ENCODE results near the gene SEC16A.
A peak's percentile ranks its signal among the peaks of the same experiment; 100 is the strongest.

SEC16A gene

DNA sequence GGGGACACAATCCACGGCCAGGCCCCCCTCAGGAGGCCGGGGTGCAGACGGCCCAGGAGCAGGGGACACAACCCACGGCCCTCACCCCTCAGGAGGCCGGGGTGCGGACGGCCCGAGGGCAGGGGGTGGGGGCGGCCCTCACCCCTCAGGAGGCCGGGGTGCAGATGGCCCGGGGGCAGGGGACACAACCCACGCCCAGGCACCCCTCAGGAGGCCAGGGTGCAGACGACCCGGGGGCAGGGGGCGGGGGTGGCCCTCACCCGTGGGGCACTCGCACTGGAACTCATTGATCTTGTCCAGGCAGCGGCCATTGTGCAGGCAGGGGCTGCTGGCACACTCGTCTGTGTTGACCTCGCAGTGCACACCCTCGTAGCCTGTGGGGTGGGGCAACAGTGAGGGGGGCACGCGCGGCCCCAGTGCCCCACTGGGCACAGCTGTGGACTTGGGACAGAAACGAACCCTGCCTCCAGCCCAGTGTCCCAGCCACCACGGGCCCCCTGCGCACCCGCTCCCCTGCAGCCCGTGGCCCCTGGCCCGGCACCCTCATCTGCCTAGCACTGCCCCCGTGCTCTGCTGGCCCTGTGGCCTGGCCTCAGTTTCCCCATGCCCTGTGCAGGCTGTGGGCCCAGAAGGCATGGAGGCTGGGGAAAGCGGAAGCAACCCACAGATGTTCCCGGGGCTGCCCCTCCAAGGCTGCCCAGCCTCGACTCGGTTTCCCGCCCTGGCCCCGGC is 34.3 kb upstream of the SEC16A start:
- WGBS, 2 donors (ENCODE audit: extremely low coverage in 2 of 2, insufficient read length in 2 of 2, insufficient replicate concordance in 1 of 2): no CpG with 5 or more reads among the region's 37 CpGs
- H3K23ac ChIP-seq (ENCODE audit: low read depth, low read length, poor library complexity): peak overlapping the region; percentile 80
- peaks cover 0 to 2% of the 10 kb centered on the region in 2 donors for H3K9me3 ChIP-seq (replicated peaks in 1 of 2; ENCODE audit: control insufficient read depth in 2 of 2, insufficient read depth in 1 of 2, low read depth in 1 of 2, low read length in 2 of 2)
- no peak overlapping the region for H2BK120ac ChIP-seq (ENCODE audit: low read depth, low read length)
- peak overlapping the region in 1 of 2 donors; percentile 2 for H3K4me3 ChIP-seq (ENCODE audit: low read length in 2 of 2)
- peak overlapping the region; percentile 28 for H2AK5ac ChIP-seq (ENCODE audit: low read depth, low read length)
- H4K91ac ChIP-seq (ENCODE audit: low read depth, low read length, poor library complexity): no peak overlapping the region
- peak overlapping the region; percentile 98 for H4K8ac ChIP-seq (ENCODE audit: low read depth, low read length)
- H3K36me3 ChIP-seq (replicated peaks in 1 of 2; ENCODE audit: control insufficient read depth in 2 of 2, insufficient read depth in 2 of 2, low read length in 2 of 2): peaks cover 73 to 91% of the 10 kb centered on the region in 2 donors
- DNase-seq (ENCODE audit: low spot score): no peak
- H2AFZ ChIP-seq (ENCODE audit: low read length): no peak overlapping the region
- H3K27ac ChIP-seq (replicated peaks; ENCODE audit: low read length): no peak overlapping the region
- H2BK5ac ChIP-seq (ENCODE audit: low read length): no peak overlapping the region
- H3K9ac ChIP-seq (ENCODE audit: low read depth, low read length, poor library complexity): peak overlapping the region; percentile 60
- peak overlapping the region; percentile 66 for H3K4ac ChIP-seq (ENCODE audit: low read length)
- peaks cover 0 to 7% of the 10 kb centered on the region in 2 donors for H3K4me1 ChIP-seq (ENCODE audit: control insufficient read depth in 2 of 2, insufficient read depth in 1 of 2, low read depth in 1 of 2, low read length in 2 of 2)
- no peak overlapping the region for H2BK15ac ChIP-seq (ENCODE audit: low read length)
- peak overlapping the region; percentile 71 for H3K18ac ChIP-seq (ENCODE audit: low read length)
- peak overlapping the region; percentile 56 for H3K14ac ChIP-seq (ENCODE audit: low read length)
- H3K79me1 ChIP-seq (ENCODE audit: low read depth, low read length): peaks cover 34% of the 10 kb centered on the region
- peak overlapping the region; percentile 84 for H2BK12ac ChIP-seq (ENCODE audit: low read length)
- no peak overlapping the region for H3K4me2 ChIP-seq (ENCODE audit: insufficient read depth, low read length, poor library complexity, severe bottlenecking)
- H3K27me3 ChIP-seq (ENCODE audit: control insufficient read depth in 3 of 3, insufficient read depth in 3 of 3, low read depth in 1 of 3, low read length in 3 of 3): no peaks in the 10 kb centered on the region

DNA sequence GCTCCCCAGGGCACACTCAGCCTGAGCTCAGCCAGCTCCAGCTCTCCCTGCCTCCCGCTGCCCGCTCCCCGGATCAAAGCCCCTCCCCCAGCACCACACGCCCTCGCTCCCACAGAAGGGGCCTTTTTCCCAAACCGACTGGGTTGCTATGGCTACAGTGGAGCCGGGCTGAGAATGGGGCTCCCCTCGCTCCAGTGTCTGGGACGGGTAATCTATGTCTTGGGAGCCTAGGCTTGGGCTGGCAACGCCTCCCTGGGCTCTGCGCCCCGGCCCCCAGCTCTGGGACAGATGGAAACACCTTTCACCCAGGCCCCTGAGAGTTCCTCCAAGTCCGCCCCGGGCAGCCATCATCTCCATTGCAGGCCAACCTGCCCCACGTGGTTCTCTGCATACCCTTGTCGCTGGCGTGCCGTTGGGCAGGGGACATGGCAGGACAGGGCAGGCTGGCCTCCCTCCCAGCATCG is 33.4 kb upstream of the SEC16A start:
- no CpG with 5 or more reads among the region's 19 CpGs for WGBS, 2 donors (ENCODE audit: extremely low coverage in 2 of 2, insufficient read length in 2 of 2, insufficient replicate concordance in 1 of 2)
- H2AFZ ChIP-seq (ENCODE audit: low read length): no peak overlapping the region
- peaks cover 77 to 94% of the 10 kb centered on the region in 2 donors for H3K36me3 ChIP-seq (replicated peaks in 1 of 2; ENCODE audit: control insufficient read depth in 2 of 2, insufficient read depth in 2 of 2, low read length in 2 of 2)
- no peak overlapping the region for H3K4me2 ChIP-seq (ENCODE audit: insufficient read depth, low read length, poor library complexity, severe bottlenecking)
- H4K91ac ChIP-seq (ENCODE audit: low read depth, low read length, poor library complexity): no peak overlapping the region
- H2BK5ac ChIP-seq (ENCODE audit: low read length): no peak overlapping the region
- no peak overlapping the region for H2BK120ac ChIP-seq (ENCODE audit: low read depth, low read length)
- peak overlapping the region; percentile 41 for H2BK12ac ChIP-seq (ENCODE audit: low read length)
- H2BK15ac ChIP-seq (ENCODE audit: low read length): no peak overlapping the region
- peak overlapping the region; percentile 6 for H2AK5ac ChIP-seq (ENCODE audit: low read depth, low read length)
- H3K9me3 ChIP-seq (replicated peaks in 1 of 2; ENCODE audit: control insufficient read depth in 2 of 2, insufficient read depth in 1 of 2, low read depth in 1 of 2, low read length in 2 of 2): peaks cover 0 to 2% of the 10 kb centered on the region in 2 donors
- peak overlapping the region; percentile 77 for H3K9ac ChIP-seq (ENCODE audit: low read depth, low read length, poor library complexity)
- peaks cover 36% of the 10 kb centered on the region for H3K79me1 ChIP-seq (ENCODE audit: low read depth, low read length)
- H3K27me3 ChIP-seq (ENCODE audit: control insufficient read depth in 3 of 3, insufficient read depth in 3 of 3, low read depth in 1 of 3, low read length in 3 of 3): no peaks in the 10 kb centered on the region
- peak overlapping the region; percentile 1 for H3K23ac ChIP-seq (ENCODE audit: low read depth, low read length, poor library complexity)
- no peak overlapping the region for H3K14ac ChIP-seq (ENCODE audit: low read length)
- H3K4ac ChIP-seq (ENCODE audit: low read length): no peak overlapping the region
- no peak overlapping the region for H4K8ac ChIP-seq (ENCODE audit: low read depth, low read length)
- no peak for DNase-seq (ENCODE audit: low spot score)
- no peak overlapping the region for H3K4me3 ChIP-seq (ENCODE audit: low read length in 2 of 2)
- H3K18ac ChIP-seq (ENCODE audit: low read length): no peak overlapping the region
- H3K4me1 ChIP-seq (ENCODE audit: control insufficient read depth in 2 of 2, insufficient read depth in 1 of 2, low read depth in 1 of 2, low read length in 2 of 2): peaks cover 0 to 14% of the 10 kb centered on the region in 2 donors
- no peak overlapping the region for H3K27ac ChIP-seq (replicated peaks; ENCODE audit: low read length)

DNA sequence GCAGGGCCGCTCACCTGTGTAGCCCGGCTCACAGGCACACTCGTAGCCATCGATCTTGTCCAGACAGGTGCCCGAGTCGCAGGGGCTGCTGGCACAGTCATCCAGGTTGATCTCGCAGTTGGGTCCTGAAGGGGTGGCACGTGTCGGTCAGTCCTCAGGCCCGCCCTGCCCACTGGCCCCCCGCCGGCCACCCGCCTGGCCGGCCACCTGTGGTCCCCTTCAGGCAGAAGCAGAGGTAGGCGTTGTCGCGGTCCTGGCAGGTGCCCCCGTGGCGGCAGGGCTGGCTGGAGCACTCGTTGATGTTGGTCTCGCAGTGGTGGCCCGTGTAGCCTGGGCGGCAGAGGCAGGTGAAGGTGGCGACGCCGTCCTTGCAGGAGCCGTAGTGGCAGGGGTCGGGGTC is 32.4 kb upstream of the SEC16A start:
- Histone ChIP-seq H3K4ac (ENCODE audit: low read length) (no peak overlapping the region), H3K9me3 (replicated peaks in 1 of 2; ENCODE audit: control insufficient read depth in 2 of 2, insufficient read depth in 1 of 2, low read depth in 1 of 2, low read length in 2 of 2) (peaks cover 0 to 2% of the 10 kb centered on the region in 2 donors), H2AK5ac (ENCODE audit: low read depth, low read length) (no peak overlapping the region), H2BK15ac (ENCODE audit: low read length) (no peak overlapping the region), H2BK120ac (ENCODE audit: low read depth, low read length) (no peak overlapping the region), H2BK5ac (ENCODE audit: low read length) (no peak overlapping the region), H3K27ac (replicated peaks; ENCODE audit: low read length) (no peak overlapping the region), H2BK12ac (ENCODE audit: low read length) (no peak overlapping the region), H3K4me2 (ENCODE audit: insufficient read depth, low read length, poor library complexity, severe bottlenecking) (no peak overlapping the region), H3K4me3 (ENCODE audit: low read length in 2 of 2) (no peak overlapping the region), H3K36me3 (replicated peaks in 1 of 2; ENCODE audit: control insufficient read depth in 2 of 2, insufficient read depth in 2 of 2, low read length in 2 of 2) (peaks cover 86 to 97% of the 10 kb centered on the region in 2 donors), H2AFZ (ENCODE audit: low read length) (no peak overlapping the region), H4K8ac (ENCODE audit: low read depth, low read length) (peak overlapping the region; percentile 3), H4K91ac (ENCODE audit: low read depth, low read length, poor library complexity) (no peak overlapping the region), H3K27me3 (ENCODE audit: control insufficient read depth in 3 of 3, insufficient read depth in 3 of 3, low read depth in 1 of 3, low read length in 3 of 3) (no peaks in the 10 kb centered on the region), H3K23ac (ENCODE audit: low read depth, low read length, poor library complexity) (no peak overlapping the region), H3K14ac (ENCODE audit: low read length) (peak overlapping the region; percentile 56), H3K9ac (ENCODE audit: low read depth, low read length, poor library complexity) (no peak overlapping the region), H3K18ac (ENCODE audit: low read length) (peak overlapping the region; percentile 71), H3K79me1 (ENCODE audit: low read depth, low read length) (peaks cover 34% of the 10 kb centered on the region), H3K4me1 (ENCODE audit: control insufficient read depth in 2 of 2, insufficient read depth in 1 of 2, low read depth in 1 of 2, low read length in 2 of 2) (peaks cover 0 to 14% of the 10 kb centered on the region in 2 donors)
- DNase-seq (ENCODE audit: low spot score): no peak
- WGBS, 2 donors (ENCODE audit: extremely low coverage in 2 of 2, insufficient read length in 2 of 2, insufficient replicate concordance in 1 of 2): no CpG with 5 or more reads among the region's 28 CpGs

DNA sequence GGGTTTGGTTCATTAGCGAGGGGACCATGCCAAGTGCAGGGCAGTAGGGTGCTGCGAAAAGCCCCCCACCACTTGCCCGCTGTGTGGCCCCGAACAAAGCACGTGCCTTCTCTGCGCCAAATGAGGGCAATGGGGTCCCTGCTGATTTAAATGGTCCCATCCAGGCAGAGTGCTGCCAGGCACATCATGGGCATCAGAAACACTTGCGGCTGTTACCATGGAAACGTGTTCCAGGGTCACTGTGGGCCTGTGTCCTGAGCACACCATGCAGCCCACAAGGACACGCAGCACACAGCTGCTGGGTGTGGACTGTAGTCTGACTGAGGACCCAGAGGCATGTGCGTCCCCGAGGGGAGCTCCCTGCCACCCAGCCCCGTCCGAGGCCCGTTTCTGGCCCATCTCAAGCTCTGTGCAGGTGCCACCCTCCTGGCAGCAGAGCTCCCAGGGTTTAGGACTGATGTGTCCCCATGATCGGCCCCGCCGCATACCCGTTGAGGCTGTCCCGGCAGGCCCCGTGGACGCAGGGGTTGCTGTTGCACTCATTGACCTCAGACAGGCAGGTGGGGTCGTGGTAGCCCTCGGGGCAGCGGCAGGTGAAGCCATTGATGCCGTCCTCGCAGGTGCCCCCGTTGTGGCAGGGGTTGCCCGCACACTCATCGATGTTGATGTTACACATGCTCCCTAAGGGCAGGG is 31.3 kb upstream of the SEC16A start:
- Histone ChIP-seq H3K4me2 (ENCODE audit: insufficient read depth, low read length, poor library complexity, severe bottlenecking) (no peak overlapping the region), H2AFZ (ENCODE audit: low read length) (no peak overlapping the region), H3K36me3 (replicated peaks in 1 of 2; ENCODE audit: control insufficient read depth in 2 of 2, insufficient read depth in 2 of 2, low read length in 2 of 2) (peaks cover 88 to 97% of the 10 kb centered on the region in 2 donors), H4K91ac (ENCODE audit: low read depth, low read length, poor library complexity) (no peak overlapping the region), H3K79me1 (ENCODE audit: low read depth, low read length) (peaks cover 30% of the 10 kb centered on the region), H3K4me3 (ENCODE audit: low read length in 2 of 2) (no peak overlapping the region), H2BK120ac (ENCODE audit: low read depth, low read length) (no peak overlapping the region), H3K4me1 (ENCODE audit: control insufficient read depth in 2 of 2, insufficient read depth in 1 of 2, low read depth in 1 of 2, low read length in 2 of 2) (peaks cover 0 to 14% of the 10 kb centered on the region in 2 donors), H3K9ac (ENCODE audit: low read depth, low read length, poor library complexity) (peak overlapping the region; percentile 70), H4K8ac (ENCODE audit: low read depth, low read length) (no peak overlapping the region), H3K23ac (ENCODE audit: low read depth, low read length, poor library complexity) (no peak overlapping the region), H3K4ac (ENCODE audit: low read length) (no peak overlapping the region), H2AK5ac (ENCODE audit: low read depth, low read length) (no peak overlapping the region), H3K18ac (ENCODE audit: low read length) (no peak overlapping the region), H3K27ac (replicated peaks; ENCODE audit: low read length) (no peak overlapping the region), H3K27me3 (ENCODE audit: control insufficient read depth in 3 of 3, insufficient read depth in 3 of 3, low read depth in 1 of 3, low read length in 3 of 3) (no peaks in the 10 kb centered on the region), H2BK5ac (ENCODE audit: low read length) (no peak overlapping the region), H3K14ac (ENCODE audit: low read length) (no peak overlapping the region), H2BK12ac (ENCODE audit: low read length) (no peak overlapping the region), H3K9me3 (replicated peaks in 1 of 2; ENCODE audit: control insufficient read depth in 2 of 2, insufficient read depth in 1 of 2, low read depth in 1 of 2, low read length in 2 of 2) (peaks cover 0 to 2% of the 10 kb centered on the region in 2 donors), H2BK15ac (ENCODE audit: low read length) (no peak overlapping the region)
- WGBS, 2 donors (ENCODE audit: extremely low coverage in 2 of 2, insufficient read length in 2 of 2, insufficient replicate concordance in 1 of 2): no CpG with 5 or more reads among the region's 29 CpGs
- DNase-seq (ENCODE audit: low spot score): no peak
